Activated CD8-positive, alpha-beta T cell treated with anti-CD3 and anti-CD28 coated beads for 36 hours (primary cell): ENCODE measurements around the gene RTN4. TPM values are rescaled to one million over a fixed set of nuclear protein-coding genes. Genes with fewer than 3 reads are reported as not detected.
A peak's percentile ranks its signal among the peaks of the same experiment; 100 is the strongest.

Source experiments
- ATAC-seq: fragments of 200-7000 bp; cut with Tn5 transposase; one replicate; pipeline ENCODE4 v1.10.0; 2021; ENCODE audit warnings: mild to moderate bottlenecking, moderate library complexity
- CTCF ChIA-PET: fragments of 350-600 bp; sonication (Branson Sonifier 250); formaldehyde crosslinking; loops from one replicate; lab custom pipeline; 2021; ENCODE audit warnings: antibody characterized with exemption; lab: Charles Lee
- POLR2A ChIA-PET: fragments of 350-600 bp; sonication (Branson Sonifier 250); formaldehyde crosslinking; loops from one replicate; lab custom pipeline; 2021; ENCODE audit warnings: antibody characterized with exemption; lab: Charles Lee
- DNase-seq: peaks from one replicate; pipeline ENCODE4 v3.0.0-alpha.2; 2020
- H3K27ac Mint-ChIP-seq: one replicate; pipeline ENCODE4 v1.8.0; 2021; ENCODE audit warnings: mild to moderate bottlenecking, mixed read lengths
- H3K27me3 Mint-ChIP-seq: one replicate; pipeline ENCODE4 v1.8.0; 2021; ENCODE audit warnings: mixed read lengths
- H3K36me3 Mint-ChIP-seq: one replicate; pipeline ENCODE4 v1.8.0; 2021; ENCODE audit warnings: low read depth, mixed read lengths
- H3K4me1 Mint-ChIP-seq: one replicate; pipeline ENCODE4 v1.8.0; 2021; ENCODE audit warnings: low read depth, mixed read lengths
- H3K4me3 Mint-ChIP-seq: one replicate; pipeline ENCODE4 v1.8.0; 2021; ENCODE audit warnings: mild to moderate bottlenecking, moderate library complexity, mixed read lengths
- H3K9me3 Mint-ChIP-seq: one replicate; pipeline ENCODE4 v1.8.0; 2021; ENCODE audit warnings: mixed read lengths
- CTCF ChIP-seq: fragments of 200-600 bp; IDR thresholded peaks from one replicate; pipeline ENCODE4 v1.8.0; 2022; ENCODE audit warnings: antibody characterized with exemption, mild to moderate bottlenecking
- intact Hi-C: fragments of 100-400 bp; cut with micrococcal nuclease; formaldehyde crosslinking; loops from one replicate; pipeline ENCODE4 v1.10.0; 2022
- total RNA-seq, 2 experiments: library from RNA; stranded (reverse); gene quantifications; one replicate each; pipeline ENCODE4 v1.2.3, GENCODE V29; 2021

RTN4 gene
- total RNA-seq, 2 experiments from 2014 or later, result 81.5 to 85.0 TPM

GRCh38 chr2:55010915-55011314 lies 39.3 kb downstream of the RTN4 start:
- no peak for TF ChIP-seq CTCF
- ChIA-PET CTCF (interaction anchor here (1.4 to 4.6 kb wide), 3 partner anchors 145 to 165 kb away, joined by 3 to 33 read pairs (median 7); no protein-coding TSS in a partner anchor), POLR2A (interaction anchor here (2.3 kb wide), 1 partner anchor 22 kb away, joined by 6 read pairs; no protein-coding TSS in a partner anchor)
- H3K4me1 Mint-ChIP-seq, result peaks cover 61% of the 10 kb centered on the region
- no peak for ATAC-seq
- peaks cover 5% of the 10 kb centered on the region for H3K36me3 Mint-ChIP-seq
- peak overlapping the region; percentile 75 for H3K4me3 Mint-ChIP-seq
- intact Hi-C loops, result loop anchor here (10.0 kb wide), 1 partner anchor 214 kb away; no protein-coding TSS in a partner anchor
- no peaks in the 10 kb centered on the region for H3K27me3 Mint-ChIP-seq
- no peak overlapping the region for H3K27ac Mint-ChIP-seq
- peaks cover 1% of the 10 kb centered on the region for H3K9me3 Mint-ChIP-seq
- DNase-seq, result no peak

GRCh38 chr2:55010149-55010591 lies 40.1 kb downstream of the RTN4 start:
- H3K27ac Mint-ChIP-seq, result peak overlapping the region; percentile 84
- ATAC-seq (peak; percentile 95), DNase-seq (peak; percentile 46)
- intact Hi-C loops, result loop anchor here (10.0 kb wide), 1 partner anchor 215 kb away; no protein-coding TSS in a partner anchor
- POLR2A ChIA-PET, result interaction anchor here (2.3 kb wide), 1 partner anchor 23 kb away, joined by 6 read pairs; no protein-coding TSS in a partner anchor
- H3K27me3 Mint-ChIP-seq, result no peaks in the 10 kb centered on the region
- H3K4me3 Mint-ChIP-seq, result peak overlapping the region; percentile 75
- H3K4me1 Mint-ChIP-seq, result peaks cover 66% of the 10 kb centered on the region
- CTCF ChIA-PET, result interaction anchor here (0.9 to 4.6 kb wide), 4 partner anchors 146 to 165 kb away, joined by 3 to 33 read pairs (median 6); no protein-coding TSS in a partner anchor
- peaks cover 2% of the 10 kb centered on the region for H3K36me3 Mint-ChIP-seq
- TF ChIP-seq CTCF, result no peak
- H3K9me3 Mint-ChIP-seq, result peaks cover 1% of the 10 kb centered on the region

- ChIA-PET POLR2A (interaction anchor here (2.3 kb wide), 1 partner anchor 24 kb away, joined by 6 read pairs; no protein-coding TSS in a partner anchor), CTCF (interaction anchor here (0.9 to 4.6 kb wide), 3 partner anchors 157 to 166 kb away, joined by 4 to 33 read pairs (median 7); no protein-coding TSS in a partner anchor)
- H3K4me1 Mint-ChIP-seq, result peaks cover 65% of the 10 kb centered on the region
- intact Hi-C loops, result loop anchor here (10.0 kb wide), 1 partner anchor 215 kb away; no protein-coding TSS in a partner anchor
- no peaks in the 10 kb centered on the region for H3K27me3 Mint-ChIP-seq
- H3K9me3 Mint-ChIP-seq, result no peaks in the 10 kb centered on the region
- H3K36me3 Mint-ChIP-seq, result no peaks in the 10 kb centered on the region
- DNase-seq, result no peak
- TF ChIP-seq CTCF, result no peak
- ATAC-seq, result peak; percentile 23
- peak overlapping the region; percentile 65 for H3K27ac Mint-ChIP-seq
- peak overlapping the region; percentile 75 for H3K4me3 Mint-ChIP-seq
These were observed 40.8 kb downstream of the RTN4 start for GRCh38 chr2:55009277-55010060.

- DNase-seq (no peak), ATAC-seq (no peak)
- no peak overlapping the region for H3K4me3 Mint-ChIP-seq
- CTCF ChIA-PET, result interaction anchor here (0.8 to 1.2 kb wide), 4 partner anchors 8 to 215 kb away, joined by 3 to 5 read pairs (median 4); no protein-coding TSS in a partner anchor
- TF ChIP-seq CTCF, result no peak
- no peaks in the 10 kb centered on the region for H3K36me3 Mint-ChIP-seq
- intact Hi-C loops, result no loop called here
- no peaks in the 10 kb centered on the region for H3K27me3 Mint-ChIP-seq
- H3K27ac Mint-ChIP-seq, result no peak overlapping the region
- H3K4me1 Mint-ChIP-seq, result peaks cover 67% of the 10 kb centered on the region
- no peaks in the 10 kb centered on the region for H3K9me3 Mint-ChIP-seq
- POLR2A ChIA-PET, result interaction anchor here (0.6 kb wide), 1 partner anchor 222 kb away, joined by 3 read pairs; no protein-coding TSS in a partner anchor
These were observed 43.9 kb downstream of the RTN4 start for GRCh38 chr2:55006306-55006705.
